Measurements from ENCODE around the gene KCNA4. TPM values are rescaled to one million over a fixed set of nuclear protein-coding genes. Genes with fewer than 3 reads are reported as not detected.
"Not testable (repeated sequence)": the region's sequence is repeated elsewhere in the genome, so short reads cannot be mapped to it uniquely, and the experiment has no call there.

KCNA4 gene
- total RNA-seq, 1 donor from 2014 or later, result not detected

DNA sequence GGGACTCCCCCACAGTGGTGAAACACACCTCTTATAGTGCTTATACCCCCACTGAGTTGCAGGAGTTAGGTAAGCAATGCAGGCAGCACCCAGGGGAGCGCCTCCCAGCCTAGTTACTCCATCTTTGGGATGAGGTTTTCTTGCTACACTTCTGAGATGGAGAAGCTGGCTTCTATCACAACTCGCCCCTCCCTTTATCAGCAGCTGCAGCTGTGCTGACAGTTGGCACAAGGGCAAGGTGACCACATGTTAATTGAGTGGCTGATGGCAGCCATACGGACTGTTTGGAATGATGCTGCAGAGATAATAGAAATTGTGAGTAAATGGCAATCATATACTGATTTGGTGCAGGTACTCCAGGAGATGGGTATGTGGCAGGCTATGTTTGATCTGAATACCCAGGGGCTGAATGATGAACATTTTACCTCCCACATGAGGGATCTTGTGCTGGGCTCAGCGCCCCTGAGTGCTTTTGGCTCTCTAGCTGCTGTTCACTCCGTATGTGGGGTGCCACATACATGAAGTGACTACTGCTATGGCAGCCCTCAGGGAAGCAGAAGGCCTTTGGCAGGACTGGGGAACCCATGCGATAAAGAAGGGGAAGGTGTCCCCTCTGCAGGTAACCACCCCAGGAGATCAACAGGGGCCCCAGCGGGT, 29.2 kb upstream of the KCNA4 start:
- no peak overlapping the region for H3K27ac Mint-ChIP-seq (ENCODE audit: unreplicated experiment)
- H3K36me3 Mint-ChIP-seq (ENCODE audit: low read depth), result no peaks in the 10 kb centered on the region
- peaks cover 3% of the 10 kb centered on the region for H3K9me3 Mint-ChIP-seq (ENCODE audit: low read depth)
- peaks cover 2% of the 10 kb centered on the region for H3K27me3 Mint-ChIP-seq (ENCODE audit: low read depth)
- no peaks in the 10 kb centered on the region for H3K4me1 Mint-ChIP-seq (ENCODE audit: low read depth)
- TF ChIP-seq, protein P1, sequence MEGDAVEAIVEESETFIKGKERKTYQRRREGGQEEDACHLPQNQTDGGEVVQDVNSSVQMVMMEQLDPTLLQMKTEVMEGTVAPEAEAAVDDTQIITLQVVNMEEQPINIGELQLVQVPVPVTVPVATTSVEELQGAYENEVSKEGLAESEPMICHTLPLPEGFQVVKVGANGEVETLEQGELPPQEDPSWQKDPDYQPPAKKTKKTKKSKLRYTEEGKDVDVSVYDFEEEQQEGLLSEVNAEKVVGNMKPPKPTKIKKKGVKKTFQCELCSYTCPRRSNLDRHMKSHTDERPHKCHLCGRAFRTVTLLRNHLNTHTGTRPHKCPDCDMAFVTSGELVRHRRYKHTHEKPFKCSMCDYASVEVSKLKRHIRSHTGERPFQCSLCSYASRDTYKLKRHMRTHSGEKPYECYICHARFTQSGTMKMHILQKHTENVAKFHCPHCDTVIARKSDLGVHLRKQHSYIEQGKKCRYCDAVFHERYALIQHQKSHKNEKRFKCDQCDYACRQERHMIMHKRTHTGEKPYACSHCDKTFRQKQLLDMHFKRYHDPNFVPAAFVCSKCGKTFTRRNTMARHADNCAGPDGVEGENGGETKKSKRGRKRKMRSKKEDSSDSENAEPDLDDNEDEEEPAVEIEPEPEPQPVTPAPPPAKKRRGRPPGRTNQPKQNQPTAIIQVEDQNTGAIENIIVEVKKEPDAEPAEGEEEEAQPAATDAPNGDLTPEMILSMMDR (IDR thresholded peaks at IDR 0.05), result no peak
- no peak for DNase-seq (ENCODE audit: low spot score)
- H3K4me3 Mint-ChIP-seq (ENCODE audit: unreplicated experiment), result no peak overlapping the region

DNA sequence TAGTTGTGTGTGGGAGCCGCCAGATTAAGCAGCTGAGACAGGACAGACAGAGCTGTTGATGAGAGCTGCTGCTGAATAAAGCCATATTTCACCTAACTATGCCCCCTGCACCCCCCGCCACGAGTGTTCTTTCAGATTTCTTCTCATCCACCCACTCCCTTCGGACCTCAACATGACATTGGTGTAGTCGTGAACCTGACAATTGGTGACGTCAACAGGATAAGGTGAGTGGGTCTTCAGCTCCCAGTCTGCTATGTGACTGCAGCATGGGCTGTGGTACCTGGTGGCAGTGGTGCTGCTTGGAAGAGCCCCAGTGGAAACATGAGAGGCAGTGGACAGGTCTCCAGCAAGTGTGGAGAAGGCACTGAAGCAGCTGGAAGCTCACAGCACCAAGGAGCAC, 28.3 kb upstream of the KCNA4 start:
- TF ChIP-seq, protein P1 (IDR thresholded peaks at IDR 0.05), result no peak
- H3K27me3 Mint-ChIP-seq (ENCODE audit: low read depth), result peaks cover 2% of the 10 kb centered on the region
- H3K36me3 Mint-ChIP-seq (ENCODE audit: low read depth), result no peaks in the 10 kb centered on the region
- no peak for DNase-seq (ENCODE audit: low spot score)
- H3K9me3 Mint-ChIP-seq (ENCODE audit: low read depth), result peaks cover 3% of the 10 kb centered on the region
- H3K27ac Mint-ChIP-seq (ENCODE audit: unreplicated experiment), result no peak overlapping the region
- no peaks in the 10 kb centered on the region for H3K4me1 Mint-ChIP-seq (ENCODE audit: low read depth)
- no peak overlapping the region for H3K4me3 Mint-ChIP-seq (ENCODE audit: unreplicated experiment)

DNA sequence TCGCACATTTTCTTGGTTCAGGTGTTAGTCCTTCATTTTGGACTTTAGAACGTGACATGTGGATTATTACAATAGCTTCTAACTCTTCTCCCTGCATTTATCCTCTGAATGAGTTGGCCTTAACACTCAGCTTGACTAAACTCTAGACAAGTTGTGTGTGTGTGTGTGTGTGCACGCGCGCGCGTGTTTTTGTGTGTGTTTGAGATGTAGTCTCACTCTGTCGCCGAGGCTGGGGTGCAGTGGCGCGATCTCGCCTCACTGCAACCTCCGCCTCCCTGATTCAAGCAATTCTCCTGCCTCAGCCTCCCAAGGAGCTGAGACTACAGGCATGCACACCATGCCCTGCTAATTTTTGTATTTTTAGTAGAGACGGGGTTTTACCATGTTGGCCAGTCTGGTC, 24.3 kb upstream of the KCNA4 start:
- no peaks in the 10 kb centered on the region for H3K27me3 Mint-ChIP-seq (ENCODE audit: low read depth)
- no peak overlapping the region for H3K4me3 Mint-ChIP-seq (ENCODE audit: unreplicated experiment)
- DNase-seq (ENCODE audit: low spot score), result no peak
- no peak overlapping the region for H3K27ac Mint-ChIP-seq (ENCODE audit: unreplicated experiment)
- no peaks in the 10 kb centered on the region for H3K36me3 Mint-ChIP-seq (ENCODE audit: low read depth)
- TF ChIP-seq, protein P1 (IDR thresholded peaks at IDR 0.05), result no peak
- H3K9me3 Mint-ChIP-seq (ENCODE audit: low read depth), result peaks cover 5% of the 10 kb centered on the region
- H3K4me1 Mint-ChIP-seq (ENCODE audit: low read depth), result no peaks in the 10 kb centered on the region

DNA sequence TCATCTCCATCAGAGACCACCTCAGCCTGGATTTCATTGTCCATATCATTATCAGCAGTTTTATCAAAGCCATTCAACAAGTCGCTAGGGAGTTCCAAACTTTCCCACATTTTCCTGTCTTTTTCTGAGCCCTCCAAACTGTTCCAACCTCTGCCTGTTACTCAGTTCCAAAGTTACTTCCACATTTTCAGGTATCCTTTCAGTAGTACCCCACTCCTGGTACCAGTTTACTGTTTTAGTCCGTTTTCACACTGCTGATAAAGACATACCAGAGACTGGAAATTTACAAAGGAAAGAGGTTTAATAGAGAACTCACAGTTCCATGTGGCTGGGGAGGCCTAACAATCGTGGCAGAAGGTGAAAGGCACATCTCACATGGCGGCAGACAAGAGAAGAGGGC, 17.9 kb upstream of the KCNA4 start:
- H3K36me3 Mint-ChIP-seq (ENCODE audit: low read depth); H3K27ac Mint-ChIP-seq (ENCODE audit: unreplicated experiment); H3K4me1 Mint-ChIP-seq (ENCODE audit: low read depth); DNase-seq (ENCODE audit: low spot score); H3K4me3 Mint-ChIP-seq (ENCODE audit: unreplicated experiment): not testable (repeated sequence)
- peaks cover 10% of the 10 kb centered on the region for H3K27me3 Mint-ChIP-seq (ENCODE audit: low read depth)
- H3K9me3 Mint-ChIP-seq (ENCODE audit: low read depth), result peaks cover 17% of the 10 kb centered on the region

DNA sequence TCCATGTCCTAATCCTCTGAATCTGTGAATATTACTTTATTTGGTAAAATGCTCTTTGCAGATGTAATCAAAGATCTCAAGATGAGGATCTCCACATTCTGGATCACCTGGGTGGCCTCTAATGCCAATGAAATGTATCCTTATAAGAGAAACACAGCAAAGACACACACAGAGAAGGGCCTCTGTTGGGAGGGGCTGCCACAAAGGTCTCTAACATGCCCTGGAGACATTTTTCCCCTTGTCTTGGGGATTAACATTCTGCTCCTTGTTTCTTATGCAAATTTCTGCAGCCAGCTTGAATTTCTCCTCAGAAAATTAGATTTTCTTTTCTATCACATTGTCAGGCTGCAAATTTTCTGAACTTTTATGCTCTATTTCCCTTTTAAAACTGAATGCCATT, 17.3 kb upstream of the KCNA4 start:
- H3K4me3 Mint-ChIP-seq (ENCODE audit: unreplicated experiment), result not testable (repeated sequence)
- H3K27me3 Mint-ChIP-seq (ENCODE audit: low read depth), result peaks cover 10% of the 10 kb centered on the region

DNA sequence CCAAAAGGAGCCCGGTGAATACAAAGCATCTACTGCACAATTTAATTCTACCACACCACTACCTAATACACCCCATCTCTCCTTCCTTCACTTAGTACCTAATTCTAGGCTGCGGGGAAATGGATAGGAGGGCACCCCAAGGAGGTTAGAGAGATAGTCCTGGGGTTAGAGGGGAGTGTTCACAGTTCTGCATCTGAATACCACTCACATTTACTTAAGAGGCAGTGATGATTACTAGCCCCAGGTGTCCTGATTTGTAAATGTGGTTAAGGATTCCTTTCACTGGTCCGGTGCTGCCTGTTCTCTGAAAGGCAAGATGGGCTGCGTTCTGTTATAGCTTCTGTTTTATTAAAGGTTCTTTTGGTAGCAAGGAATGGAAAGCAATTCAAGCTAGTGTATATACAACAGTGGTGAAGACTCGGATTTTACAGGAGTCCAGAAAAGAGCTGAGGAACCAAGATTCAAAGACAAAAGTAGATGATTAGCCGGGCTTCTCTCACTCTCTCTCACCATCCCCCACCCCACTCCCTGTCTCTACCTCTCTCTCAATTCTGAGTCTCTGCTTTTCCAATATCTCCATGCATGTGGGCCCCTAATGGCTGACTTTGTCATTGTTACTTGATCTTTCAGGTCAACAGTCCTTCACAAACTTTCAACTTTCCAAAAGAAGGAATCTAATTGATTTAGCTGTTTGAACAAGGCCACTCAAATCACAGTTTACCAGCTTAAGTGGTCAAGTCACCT, 8.7 kb upstream of the KCNA4 start:
- DNase-seq (ENCODE audit: low spot score), result no peak
- peaks cover 3% of the 10 kb centered on the region for H3K9me3 Mint-ChIP-seq (ENCODE audit: low read depth)
- H3K27ac Mint-ChIP-seq (ENCODE audit: unreplicated experiment), result no peak overlapping the region
- H3K4me3 Mint-ChIP-seq (ENCODE audit: unreplicated experiment), result no peak overlapping the region
- H3K36me3 Mint-ChIP-seq (ENCODE audit: low read depth), result no peaks in the 10 kb centered on the region
- H3K4me1 Mint-ChIP-seq (ENCODE audit: low read depth), result no peaks in the 10 kb centered on the region
- TF ChIP-seq, protein P1 (IDR thresholded peaks at IDR 0.05), result no peak
- H3K27me3 Mint-ChIP-seq (ENCODE audit: low read depth), result peaks cover 16% of the 10 kb centered on the region

More for the DNA sequence above, 17.3 kb upstream of the KCNA4 start:
- H3K27ac Mint-ChIP-seq (ENCODE audit: unreplicated experiment); DNase-seq (ENCODE audit: low spot score); H3K4me1 Mint-ChIP-seq (ENCODE audit: low read depth); H3K36me3 Mint-ChIP-seq (ENCODE audit: low read depth): not testable (repeated sequence)
- peaks cover 15% of the 10 kb centered on the region for H3K9me3 Mint-ChIP-seq (ENCODE audit: low read depth)
